Lung (tissue), 12 donors: ENCODE results near the gene LRP1B. TPM values are rescaled to one million over a fixed set of nuclear protein-coding genes. Genes with fewer than 3 reads are reported as not detected.

Experiments used
- ATAC-seq: fragments of 200-7000 bp; cut with Tn5 transposase; one replicate; pipeline ENCODE4 v1.9.1; 2020; ENCODE audit warnings: moderate number of reproducible peaks; ENCODE audit not compliant: insufficient read depth, low FRiP score
- DNase-seq, 3 donors: peaks; one replicate each; pipeline ENCODE4 v3.0.0-alpha.2; 2013 to 2017
- H3K27ac ChIP-seq, 2 donors: one replicate each; pipeline ENCODE4 v1.5.1; 2013; ENCODE audit warnings: mild to moderate bottlenecking in 2 of 2, moderate library complexity in 2 of 2, control low read depth in 1 of 2, inconsistent platforms in 1 of 2, low read depth in 1 of 2, low read length in 1 of 2
- H3K27me3 ChIP-seq, 3 donors: one replicate each; pipeline ENCODE4 v1.5.1; 2013; ENCODE audit warnings: low read length in 2 of 3; ENCODE audit not compliant: control insufficient read depth in 3 of 3, insufficient read depth in 3 of 3
- H3K36me3 ChIP-seq, 4 donors: one replicate each; pipeline ENCODE4 v1.5.1; 2013; ENCODE audit warnings: low read length in 4 of 4, mild to moderate bottlenecking in 1 of 4, moderate library complexity in 1 of 4; ENCODE audit not compliant: control insufficient read depth in 4 of 4, insufficient read depth in 4 of 4
- H3K4me1 ChIP-seq, 5 donors: one replicate each; pipeline ENCODE4 v1.5.1; 2013; ENCODE audit warnings: low read length in 5 of 5, mild to moderate bottlenecking in 2 of 5, moderate library complexity in 1 of 5; ENCODE audit not compliant: control insufficient read depth in 5 of 5, insufficient read depth in 5 of 5
- H3K4me3 ChIP-seq: one replicate; pipeline ENCODE4 v1.5.1; 2013; ENCODE audit warnings: mild to moderate bottlenecking, control low read depth, moderate library complexity
- H3K9ac ChIP-seq, 2 donors: one replicate each; pipeline ENCODE4 v1.5.1; 2013; ENCODE audit warnings: low read length in 2 of 2, control low read depth in 1 of 2; ENCODE audit not compliant: insufficient read depth in 1 of 2
- H3K9me3 ChIP-seq, 4 donors: one replicate each; pipeline ENCODE4 v1.5.1; 2013; ENCODE audit warnings: low read length in 3 of 4, mild to moderate bottlenecking in 1 of 4, moderate library complexity in 1 of 4; ENCODE audit not compliant: control insufficient read depth in 4 of 4, insufficient read depth in 3 of 4
- CTCF ChIP-seq: IDR thresholded peaks from 2 replicates; pipeline ENCODE4 v1.5.1; 2012; ENCODE audit warnings: mild to moderate bottlenecking; ENCODE audit errors: control extremely low read depth, extremely low read depth
- WGBS, 2 donors: extraction: QIAGEN DNeasy Blood & Tissue Kit; methylation state at CpG; one replicate each; pipeline ENCODE4 v1.1.7; 2013; 5-methylcytosine and 5-hydroxymethylcytosine counted together
- polyA plus RNA-seq, 2 donors: library from polyadenylated mRNA; stranded (reverse); fragments of 200-250 nt; gene quantifications; one replicate each; pipeline ENCODE4 v1.2.1, GENCODE V29; 2013
- total RNA-seq, 2 donors: library from RNA; depleted of rRNA in 1 of 2; stranded (reverse); fragments of >200 nt in 1 of 2; gene quantifications; one replicate each; pipeline ENCODE4 v1.2.1, GENCODE V29; 2014 to 2021
- donor health status: control.
- donor health status: control.
- donor health status: Bipolar disorder and iron deficiency.
- donor health status: healthy.
- donor health status: DM: yes; HTN: yes; CAD: no.

LRP1B gene
- total and polyA plus RNA-seq, 4 donors: 0.01 to 6.5 (median 0.16) TPM

GRCh38 chr2:140529706-140530105 lies 1601.1 kb downstream of the LRP1B start:
- Histone ChIP-seq H3K4me3 (no peak overlapping the region), H3K36me3 (no peaks in the 10 kb centered on the region), H3K27ac (no peak overlapping the region), H3K9ac (no peak overlapping the region), H3K27me3 (no peaks in the 10 kb centered on the region), H3K9me3 (no peaks in the 10 kb centered on the region), H3K4me1 (no peaks in the 10 kb centered on the region)
- ATAC-seq (no peak), DNase-seq (no peak)
- 60 to 65% methylated on average over 2 of the region's 2 CpGs for WGBS, 2 donors
- no peak for TF ChIP-seq CTCF

- Histone ChIP-seq H3K27ac (no peak overlapping the region), H3K9ac (no peak overlapping the region), H3K27me3 (no peaks in the 10 kb centered on the region), H3K9me3 (no peaks in the 10 kb centered on the region), H3K4me1 (no peaks in the 10 kb centered on the region), H3K4me3 (no peak overlapping the region), H3K36me3 (no peaks in the 10 kb centered on the region)
- no peak for TF ChIP-seq CTCF
- no peak for DNase-seq
- 72 to 86% methylated on average over 2 of the region's 2 CpGs for WGBS, 2 donors
- no peak for ATAC-seq
These were observed 1601.8 kb downstream of the LRP1B start for GRCh38 chr2:140528982-140529381.

GRCh38 chr2:140526575-140526974 lies 1604.2 kb downstream of the LRP1B start:
- ATAC-seq (no peak), DNase-seq (no peak)
- H3K36me3 ChIP-seq: no peaks in the 10 kb centered on the region
- no peaks in the 10 kb centered on the region for H3K27me3 ChIP-seq
- no peak for TF ChIP-seq CTCF
- no peak overlapping the region for H3K4me3 ChIP-seq
- H3K9ac ChIP-seq: no peak overlapping the region
- no peak overlapping the region for H3K27ac ChIP-seq
- no peaks in the 10 kb centered on the region for H3K9me3 ChIP-seq
- H3K4me1 ChIP-seq: no peaks in the 10 kb centered on the region

- ATAC-seq: no peak
- no peak for TF ChIP-seq CTCF
- Histone ChIP-seq H3K9me3 (no peaks in the 10 kb centered on the region), H3K36me3 (no peaks in the 10 kb centered on the region), H3K27ac (no peak overlapping the region), H3K4me3 (no peak overlapping the region), H3K4me1 (no peaks in the 10 kb centered on the region), H3K27me3 (no peaks in the 10 kb centered on the region), H3K9ac (no peak overlapping the region)
- WGBS, 2 donors: 55 to 61% methylated on average over 3 of the region's 3 CpGs
- DNase-seq: no peak
These were observed 1618.7 kb downstream of the LRP1B start for GRCh38 chr2:140512106-140512505.
